H9 (cell line): ENCODE results near the gene FAM117A. TPM values are rescaled to one million over a fixed set of nuclear protein-coding genes. Genes with fewer than 3 reads are reported as not detected.

Experiments
- DNase-seq: peaks from one replicate; pipeline ENCODE4 v3.0.0-alpha.2; 2017
- H2AFZ ChIP-seq: one replicate; pipeline ENCODE4 v1.6.1; 2013; ENCODE audit warnings: mild to moderate bottlenecking, low read length, control low read depth, moderate library complexity
- H2AK5ac ChIP-seq: 2 replicates; pipeline ENCODE4 v1.6.1; 2013; ENCODE audit warnings: low read length, control low read depth, mixed read lengths; ENCODE audit not compliant: insufficient read length
- H2BK120ac ChIP-seq: one replicate; pipeline ENCODE4 v1.6.1; 2013; ENCODE audit warnings: low read depth, mild to moderate bottlenecking, low read length, control low read depth, inconsistent platforms; ENCODE audit not compliant: poor library complexity, severe bottlenecking
- H2BK12ac ChIP-seq: 2 replicates; pipeline ENCODE4 v1.6.1; 2013; ENCODE audit warnings: low read length, control low read depth, mixed read lengths, low read depth; ENCODE audit not compliant: insufficient read length
- H2BK15ac ChIP-seq: 2 replicates; pipeline ENCODE4 v1.6.1; 2013; ENCODE audit warnings: low read depth, low read length, control low read depth
- H2BK20ac ChIP-seq: one replicate; pipeline ENCODE4 v1.6.1; 2013; ENCODE audit warnings: low read depth, mild to moderate bottlenecking, low read length, control low read depth, inconsistent platforms; ENCODE audit not compliant: poor library complexity, severe bottlenecking
- H2BK5ac ChIP-seq: 2 replicates; pipeline ENCODE4 v1.6.1; 2013; ENCODE audit warnings: low read length, control low read depth, mixed read lengths; ENCODE audit not compliant: insufficient read length
- H3K14ac ChIP-seq: 2 replicates; pipeline ENCODE4 v1.6.1; 2013; ENCODE audit warnings: low read length, control low read depth; ENCODE audit not compliant: insufficient read depth
- H3K18ac ChIP-seq: 2 replicates; pipeline ENCODE4 v1.6.1; 2013; ENCODE audit warnings: low read depth, mild to moderate bottlenecking, mixed read lengths, low read length, control low read depth; ENCODE audit not compliant: insufficient read length
- H3K23ac ChIP-seq: 2 replicates; pipeline ENCODE4 v1.6.1; 2013; ENCODE audit warnings: low read length, control low read depth, mixed read lengths, low read depth; ENCODE audit not compliant: insufficient read length
- H3K23me2 ChIP-seq: 2 replicates; pipeline ENCODE4 v1.6.1; 2013; ENCODE audit warnings: low read depth, mild to moderate bottlenecking, mixed read lengths, low read length, control low read depth; ENCODE audit not compliant: insufficient read length, poor library complexity, severe bottlenecking
- H3K27ac ChIP-seq: 2 replicates; pipeline ENCODE4 v1.5.1; 2013; ENCODE audit warnings: low read length, control low read depth, mixed read lengths, low read depth; ENCODE audit not compliant: insufficient read length
- H3K27me3 ChIP-seq: 2 replicates; pipeline ENCODE4 v1.6.1; 2013; ENCODE audit warnings: low read length, control low read depth, inconsistent platforms; ENCODE audit not compliant: insufficient read depth
- H3K4ac ChIP-seq: 2 replicates; pipeline ENCODE4 v1.6.1; 2013; ENCODE audit warnings: low read depth, mild to moderate bottlenecking, control low read depth, inconsistent platforms, low read length, moderate library complexity
- H3K4me1 ChIP-seq: 2 replicates; pipeline ENCODE4 v1.6.1; 2013; ENCODE audit warnings: low read length, control low read depth, inconsistent platforms; ENCODE audit not compliant: insufficient read depth
- H3K4me2 ChIP-seq: 2 replicates; pipeline ENCODE4 v1.6.1; 2013; ENCODE audit warnings: low read length, control low read depth, mixed read lengths; ENCODE audit not compliant: insufficient read length, insufficient read depth
- H3K56ac ChIP-seq: 2 replicates; pipeline ENCODE4 v1.6.1; 2013; ENCODE audit warnings: low read depth, mild to moderate bottlenecking, mixed read lengths, low read length, control low read depth; ENCODE audit not compliant: insufficient read length
- H3K79me1 ChIP-seq: 2 replicates; pipeline ENCODE4 v1.6.1; 2013; ENCODE audit warnings: low read depth, mild to moderate bottlenecking, moderate library complexity, low read length, control low read depth, inconsistent platforms; ENCODE audit not compliant: insufficient read depth, poor library complexity, severe bottlenecking
- H3K79me2 ChIP-seq: 2 replicates; pipeline ENCODE4 v1.6.1; 2013; ENCODE audit warnings: low read length, control low read depth, inconsistent platforms; ENCODE audit not compliant: insufficient read depth
- H3K9ac ChIP-seq: 2 replicates; pipeline ENCODE4 v1.6.1; 2013; ENCODE audit warnings: low read length, control low read depth, mixed read lengths; ENCODE audit not compliant: insufficient read length; ENCODE audit errors: extremely low read depth
- H3K9me3 ChIP-seq: one replicate; pipeline ENCODE4 v1.6.1; 2013; ENCODE audit warnings: low read depth, low read length, inconsistent platforms; ENCODE audit not compliant: control insufficient read depth
- H3T11ph ChIP-seq: one replicate; pipeline ENCODE4 v1.6.1; 2013; ENCODE audit warnings: mild to moderate bottlenecking, low read length, control low read depth, inconsistent platforms
- H4K20me1 ChIP-seq: one replicate; pipeline ENCODE4 v1.6.1; 2013; ENCODE audit not compliant: control insufficient read depth, insufficient read length, insufficient read depth
- H4K5ac ChIP-seq: 2 replicates; pipeline ENCODE4 v1.6.1; 2013; ENCODE audit warnings: low read depth, mild to moderate bottlenecking, mixed read lengths, low read length, control low read depth; ENCODE audit not compliant: insufficient read length
- H4K8ac ChIP-seq: replicated peaks from 2 replicates; pipeline ENCODE4 v1.6.1; 2013; ENCODE audit warnings: low read length, control low read depth, mixed read lengths, low read depth; ENCODE audit not compliant: insufficient read length
- H4K91ac ChIP-seq: 2 replicates; pipeline ENCODE4 v1.6.1; 2013; ENCODE audit warnings: low read depth, mild to moderate bottlenecking, moderate library complexity, mixed read lengths, low read length, control low read depth; ENCODE audit not compliant: insufficient read length
- H3K27ac Mint-ChIP-seq, 3 experiments: 2 replicates in 2 of 3; 3 replicates in 1 of 3; pipeline ENCODE4 v1.8.0; 2020 to 2021; ENCODE audit warnings: mixed read lengths in 3 of 3, mild to moderate bottlenecking in 1 of 3, moderate library complexity in 1 of 3
- H3K27me3 Mint-ChIP-seq: 2 replicates; pipeline ENCODE4 v1.8.0; 2021; ENCODE audit warnings: low read depth, mild to moderate bottlenecking, moderate library complexity, mixed read lengths
- H3K36me3 Mint-ChIP-seq, 3 experiments: 2 replicates in 2 of 3; 3 replicates in 1 of 3; pipeline ENCODE4 v1.8.0; 2020 to 2021; ENCODE audit warnings: low read depth in 3 of 3, mixed read lengths in 3 of 3; ENCODE audit not compliant: insufficient read depth in 1 of 3
- H3K4me1 Mint-ChIP-seq, 2 experiments: 2 replicates each; pipeline ENCODE4 v1.8.0; 2020; ENCODE audit warnings: mixed read lengths in 2 of 2
- H3K4me3 Mint-ChIP-seq, 2 experiments: 2 replicates in 1 of 2; 3 replicates in 1 of 2; pipeline ENCODE4 v1.8.0; 2020 to 2021; ENCODE audit warnings: mild to moderate bottlenecking in 2 of 2, mixed read lengths in 2 of 2, moderate library complexity in 1 of 2
- H3K9me3 Mint-ChIP-seq, 2 experiments: 2 replicates in 1 of 2; 3 replicates in 1 of 2; pipeline ENCODE4 v1.8.0; 2020; ENCODE audit warnings: mild to moderate bottlenecking in 2 of 2, mixed read lengths in 2 of 2, moderate library complexity in 1 of 2
- CTCF ChIP-seq: fragments of 200-600 bp; sonication (generic); conservative IDR thresholded peaks from 3 replicates; pipeline ENCODE4 v1.8.0; 2021; ENCODE audit warnings: antibody characterized with exemption, mild to moderate bottlenecking
- WGBS: extraction: QIAGEN DNeasy Blood & Tissue Kit; methylation state at CpG from one replicate; pipeline ENCODE4 v1.1.7; 2013; ENCODE audit warnings: missing lambda C conversion rate, low lambda C conversion rate, mixed read lengths; ENCODE audit not compliant: insufficient read length; ENCODE audit errors: extremely low coverage; 5-methylcytosine and 5-hydroxymethylcytosine counted together
- total RNA-seq: library from RNA; stranded (reverse); gene quantifications from 2 replicates; pipeline ENCODE4 v1.2.1, GENCODE V29; 2021

Gene FAM117A
- total RNA-seq, 1 experiment from 2014 or later: 21.1 TPM

- H3K4me2 ChIP-seq: peak overlapping the region; percentile 98
- no peak overlapping the region for H2AK5ac ChIP-seq
- no peak overlapping the region for H4K91ac ChIP-seq
- no CpG with 5 or more reads among the region's 5 CpGs for WGBS
- H4K5ac ChIP-seq: no peak overlapping the region
- H3K79me1 ChIP-seq: peaks cover 3% of the 10 kb centered on the region
- no peak overlapping the region for H4K8ac ChIP-seq
- no peak for DNase-seq
- Mint-ChIP-seq H3K36me3 (peaks cover 14 to 26% (median 20%) of the 10 kb centered on the region in 3 experiments), H3K4me3 (peak overlapping the region; percentile 91 to 97), H3K27me3 (peaks cover 17% of the 10 kb centered on the region), H3K9me3 (peaks cover 4 to 8% of the 10 kb centered on the region in 2 experiments), H3K27ac (peak overlapping the region; percentile 62 to 99 (median 98); a peak in 4 of 7 replicates), H3K4me1 (peaks cover 11 to 23% of the 10 kb centered on the region in 2 experiments)
- H3K9me3 ChIP-seq: no peaks in the 10 kb centered on the region
- no peak overlapping the region for H2BK15ac ChIP-seq
- H4K20me1 ChIP-seq: no peaks in the 10 kb centered on the region
- no peak for TF ChIP-seq CTCF
- peaks cover 5% of the 10 kb centered on the region for H3K23me2 ChIP-seq
- H2BK12ac ChIP-seq: no peak overlapping the region
- no peak overlapping the region for H3K18ac ChIP-seq
- H3K23ac ChIP-seq: no peak overlapping the region
- no peak overlapping the region for H3K4ac ChIP-seq
- H3K27me3 ChIP-seq: no peaks in the 10 kb centered on the region
- no peak overlapping the region for H2BK20ac ChIP-seq
- H3K4me1 ChIP-seq: no peaks in the 10 kb centered on the region
- H3T11ph ChIP-seq: no peak overlapping the region
- H3K27ac ChIP-seq: no peak overlapping the region
- H3K14ac ChIP-seq: no peak overlapping the region
- H3K9ac ChIP-seq: no peak overlapping the region
- H3K79me2 ChIP-seq: peaks cover 4% of the 10 kb centered on the region; the same call in 1 of the 2 replicates
- H3K56ac ChIP-seq: no peak overlapping the region
- H2BK120ac ChIP-seq: no peak overlapping the region
- no peak overlapping the region for H2BK5ac ChIP-seq
- no peak overlapping the region for H2AFZ ChIP-seq
These were observed 87.6 kb downstream of the FAM117A start for GRCh38 chr17:49676276-49676868.
